ENCODE data around the gene GPM6B.

GRCh38 chrX:13768939-13769338 is 48.0 kb downstream of the GPM6B start:
- no peak for TF ChIP-seq CTCF (IDR thresholded peaks at IDR 0.05)
- no peak for TF ChIP-seq POLR2A (IDR thresholded peaks at IDR 0.05)
